ENCODE data around the gene ARHGAP9.
A peak's percentile ranks its signal among the peaks of the same experiment; 100 is the strongest.
"Not testable (repeated sequence)": the region's sequence is repeated elsewhere in the genome, so short reads cannot be mapped to it uniquely, and the experiment has no call there.

The ARHGAP9 gene

DNA sequence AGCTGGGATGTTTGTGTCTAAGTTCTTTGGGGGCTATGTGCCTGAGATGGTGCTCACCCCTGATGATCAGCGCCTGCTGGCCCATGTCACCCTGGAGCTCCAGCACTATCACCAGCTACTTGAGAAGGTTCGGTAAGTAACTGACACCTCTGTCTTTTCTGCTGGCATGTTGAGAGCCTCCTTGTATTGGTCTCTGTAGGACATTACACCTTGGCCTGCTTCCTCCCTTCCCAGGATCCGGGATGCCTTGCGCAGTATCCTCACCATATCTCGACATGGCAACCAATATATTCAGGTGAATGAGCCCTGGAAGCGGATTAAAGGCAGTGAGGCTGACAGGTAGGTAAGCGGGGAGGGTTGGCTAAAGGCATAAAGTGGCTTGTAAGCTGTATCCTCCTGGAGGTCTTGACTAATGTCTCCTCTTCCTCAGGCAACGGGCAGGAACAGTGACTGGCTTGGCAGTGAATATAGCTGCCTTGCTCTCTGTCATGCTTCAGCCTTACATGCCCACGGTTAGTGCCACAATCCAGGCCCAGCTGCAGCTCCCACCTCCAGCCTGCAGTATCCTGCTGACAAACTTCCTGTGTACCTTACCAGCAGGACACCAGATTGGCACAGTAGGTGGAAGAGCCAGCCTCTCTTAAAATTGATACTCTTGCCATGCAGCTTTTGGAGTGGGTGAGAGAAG is 35.2 kb upstream of the ARHGAP9 start:
- no peak for TF ChIP-seq Cebpa-rat (IDR thresholded peaks at IDR 0.05)
- no peaks in the 10 kb centered on the region for H3K27me3 ChIP-seq
- no peak overlapping the region for H3K27ac ChIP-seq
- peak overlapping the region in 2 of 11 experiments; percentile 3 to 15; a peak in 3 of 22 replicates for H3K9ac ChIP-seq
- peaks cover 93 to 99% (median 94%) of the 10 kb centered on the region in 11 experiments for H3K36me3 ChIP-seq
- peaks cover 18 to 51% (median 36%) of the 10 kb centered on the region in 10 experiments for H3K4me1 ChIP-seq
- H4K20me1 ChIP-seq = peaks cover 83 to 100% (median 96%) of the 10 kb centered on the region in 11 experiments
- H3K9me3 ChIP-seq (replicated peaks in 1 of 11) = no peaks in the 10 kb centered on the region
- peak overlapping the region in 1 of 11 experiments; percentile 11; a peak in 2 of 22 replicates for H3K4me2 ChIP-seq
- no peak overlapping the region for H3K4me3 ChIP-seq

GRCh38 chr12:57514246-57514645 is 34.6 kb upstream of the ARHGAP9 start:
- H3K27ac ChIP-seq; H3K4me3 ChIP-seq; H3K9me3 ChIP-seq (replicated peaks in 1 of 11); H3K27me3 ChIP-seq: not testable (repeated sequence)
- H3K4me1 ChIP-seq = peaks cover 16 to 51% (median 38%) of the 10 kb centered on the region in 10 experiments
- H3K4me2 ChIP-seq = peak overlapping the region in 1 of 11 experiments; percentile 11; a peak in 2 of 22 replicates
- peaks cover 77 to 100% (median 89%) of the 10 kb centered on the region in 11 experiments for H4K20me1 ChIP-seq
- peaks cover 99 to 100% (median 100%) of the 10 kb centered on the region in 11 experiments for H3K36me3 ChIP-seq
- peak overlapping the region in 1 of 11 experiments; percentile 3; a peak in 2 of 22 replicates for H3K9ac ChIP-seq

DNA sequence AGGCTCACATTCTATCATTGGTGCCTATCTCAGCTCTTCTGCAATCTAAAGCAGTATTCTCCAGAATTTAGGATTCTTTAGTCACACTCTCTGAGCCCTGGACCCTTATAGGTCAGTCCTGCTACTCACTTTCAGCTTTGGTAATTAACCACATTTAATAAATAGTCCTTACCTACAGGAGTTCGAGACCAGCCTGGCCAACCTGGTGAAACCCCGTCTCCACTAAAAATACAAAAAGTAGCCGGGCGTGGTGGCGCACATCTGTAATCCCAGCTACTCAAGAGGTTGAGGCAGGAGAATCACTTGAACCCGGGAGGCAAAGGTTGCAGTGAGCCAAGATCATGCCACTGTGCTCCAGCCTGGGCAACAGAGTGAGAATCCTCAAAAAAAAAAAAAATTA is 34.0 kb upstream of the ARHGAP9 start:
- Histone ChIP-seq H4K20me1 (peaks cover 71 to 100% (median 84%) of the 10 kb centered on the region in 11 experiments), H3K4me1 (peaks cover 10 to 47% (median 34%) of the 10 kb centered on the region in 10 experiments), H3K36me3 (peaks cover 99 to 100% (median 100%) of the 10 kb centered on the region in 11 experiments)
- not testable (repeated sequence) for H3K27me3 ChIP-seq; H3K27ac ChIP-seq; H3K4me3 ChIP-seq; H3K4me2 ChIP-seq; H3K9me3 ChIP-seq (replicated peaks in 1 of 11); H3K9ac ChIP-seq

DNA sequence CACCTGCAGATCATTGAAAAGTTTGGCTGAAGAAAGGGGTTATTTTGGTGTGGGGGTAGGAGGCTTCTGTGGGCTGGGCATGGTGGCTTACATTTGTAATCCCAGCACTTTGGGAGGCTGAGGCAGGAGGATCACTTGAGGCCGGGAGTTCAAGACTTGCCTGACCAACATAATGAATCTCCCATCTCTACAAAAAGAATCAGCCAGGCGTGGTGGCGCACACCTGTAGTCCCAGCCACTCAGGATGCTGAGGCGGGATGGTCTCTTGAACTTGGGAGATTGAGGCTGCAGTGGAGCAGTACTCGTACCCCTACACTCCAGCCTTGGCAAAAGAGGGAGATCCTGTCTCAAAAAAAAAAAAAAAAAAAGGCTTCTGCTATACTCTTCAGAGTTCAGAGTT is 33.6 kb upstream of the ARHGAP9 start:
- Histone ChIP-seq H3K9ac (peak overlapping the region in 1 of 11 experiments; percentile 31; a peak in 1 of 22 replicates), H3K4me1 (peaks cover 6 to 42% (median 29%) of the 10 kb centered on the region in 10 experiments), H3K27me3 (no peaks in the 10 kb centered on the region), H4K20me1 (peaks cover 67 to 98% (median 80%) of the 10 kb centered on the region in 11 experiments), H3K4me3 (no peak overlapping the region), H3K27ac (no peak overlapping the region), H3K4me2 (no peak overlapping the region), H3K36me3 (peaks cover 96 to 100% (median 98%) of the 10 kb centered on the region in 11 experiments), H3K9me3 (replicated peaks in 1 of 11) (no peaks in the 10 kb centered on the region)
- no peak for TF ChIP-seq Cebpa-rat (IDR thresholded peaks at IDR 0.05)

DNA sequence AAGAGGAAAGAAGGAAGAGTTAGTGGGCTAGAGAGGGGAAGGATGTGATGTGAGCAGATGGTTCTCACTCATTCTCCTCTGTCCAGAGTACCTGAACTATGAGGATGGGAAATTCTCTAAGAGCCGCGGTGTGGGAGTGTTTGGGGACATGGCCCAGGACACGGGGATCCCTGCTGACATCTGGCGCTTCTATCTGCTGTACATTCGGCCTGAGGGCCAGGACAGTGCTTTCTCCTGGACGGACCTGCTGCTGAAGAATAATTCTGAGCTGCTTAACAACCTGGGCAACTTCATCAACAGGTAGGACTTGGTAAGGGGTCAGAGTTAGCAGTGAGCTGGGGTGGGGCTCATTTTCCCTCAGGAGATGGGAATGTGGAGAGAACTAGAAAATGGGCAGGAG is 33.0 kb upstream of the ARHGAP9 start:
- no peak for TF ChIP-seq Cebpa-rat (IDR thresholded peaks at IDR 0.05)
- peaks cover 90 to 99% (median 92%) of the 10 kb centered on the region in 11 experiments for H3K36me3 ChIP-seq
- H3K9ac ChIP-seq = peak overlapping the region in 2 of 11 experiments; percentile 7 to 31; a peak in 1 of 22 replicates
- H3K27ac ChIP-seq = no peak overlapping the region
- no peaks in the 10 kb centered on the region for H3K27me3 ChIP-seq
- no peak overlapping the region for H3K4me3 ChIP-seq
- peaks cover 61 to 92% (median 74%) of the 10 kb centered on the region in 11 experiments for H4K20me1 ChIP-seq
- peaks cover 0 to 36% (median 23%) of the 10 kb centered on the region in 10 experiments; a peak in 18 of 20 replicates for H3K4me1 ChIP-seq
- H3K9me3 ChIP-seq (replicated peaks in 1 of 11) = no peaks in the 10 kb centered on the region
- no peak overlapping the region for H3K4me2 ChIP-seq

GRCh38 chr12:57511588-57512325 is 32.1 kb upstream of the ARHGAP9 start:
- Histone ChIP-seq H3K4me1 (peaks cover 0 to 27% (median 18%) of the 10 kb centered on the region in 10 experiments; a peak in 15 of 20 replicates), H3K36me3 (peaks cover 81 to 90% (median 83%) of the 10 kb centered on the region in 11 experiments), H3K27me3 (no peaks in the 10 kb centered on the region), H3K4me2 (no peak overlapping the region), H3K9me3 (replicated peaks in 1 of 11) (no peaks in the 10 kb centered on the region), H3K4me3 (no peak overlapping the region), H3K9ac (no peak overlapping the region), H3K27ac (no peak overlapping the region), H4K20me1 (peaks cover 52 to 83% (median 65%) of the 10 kb centered on the region in 11 experiments)
- TF ChIP-seq Cebpa-rat (IDR thresholded peaks at IDR 0.05) = no peak

- no peaks in the 10 kb centered on the region for H3K27me3 ChIP-seq
- no peak overlapping the region for H3K9ac ChIP-seq
- peaks cover 0 to 24% (median 16%) of the 10 kb centered on the region in 10 experiments; a peak in 14 of 20 replicates for H3K4me1 ChIP-seq
- peaks cover 80 to 90% (median 83%) of the 10 kb centered on the region in 11 experiments for H3K36me3 ChIP-seq
- no peak overlapping the region for H3K27ac ChIP-seq
- no peak for TF ChIP-seq Cebpa-rat (IDR thresholded peaks at IDR 0.05)
- H3K9me3 ChIP-seq (replicated peaks in 1 of 11) = peaks cover 0 to 5% (median 1%) of the 10 kb centered on the region in 11 experiments; a peak in 7 of 22 replicates
- no peak overlapping the region for H3K4me2 ChIP-seq
- H4K20me1 ChIP-seq = peaks cover 50 to 82% (median 60%) of the 10 kb centered on the region in 11 experiments
- H3K4me3 ChIP-seq = no peak overlapping the region
Measured at GRCh38 chr12:57511161-57511560, 31.5 kb upstream of the ARHGAP9 start.

- H3K4me1 ChIP-seq = peaks cover 0 to 17% (median 5%) of the 10 kb centered on the region in 10 experiments; a peak in 7 of 20 replicates
- H3K27me3 ChIP-seq, H3K4me2 ChIP-seq, H3K9ac ChIP-seq, H3K4me3 ChIP-seq, H3K27ac ChIP-seq: not testable (repeated sequence)
- peaks cover 0 to 11% (median 7%) of the 10 kb centered on the region in 11 experiments; a peak in 7 of 22 replicates for H3K9me3 ChIP-seq (replicated peaks in 1 of 11)
- H3K36me3 ChIP-seq = peaks cover 82 to 90% (median 83%) of the 10 kb centered on the region in 11 experiments
- peaks cover 21 to 76% (median 42%) of the 10 kb centered on the region in 11 experiments; a peak in 19 of 22 replicates for H4K20me1 ChIP-seq
Measured at GRCh38 chr12:57507796-57508195, 28.1 kb upstream of the ARHGAP9 start.

- H3K9ac ChIP-seq, H3K4me2 ChIP-seq, H3K27me3 ChIP-seq, H3K27ac ChIP-seq, H3K4me3 ChIP-seq: not testable (repeated sequence)
- Histone ChIP-seq H3K9me3 (replicated peaks in 1 of 11) (peaks cover 0 to 11% (median 7%) of the 10 kb centered on the region in 11 experiments; a peak in 7 of 22 replicates), H4K20me1 (peaks cover 12 to 73% (median 31%) of the 10 kb centered on the region in 11 experiments; a peak in 17 of 22 replicates), H3K4me1 (peaks cover 0 to 13% (median 5%) of the 10 kb centered on the region in 10 experiments; a peak in 6 of 20 replicates), H3K36me3 (peaks cover 82 to 90% (median 83%) of the 10 kb centered on the region in 11 experiments)
Measured at GRCh38 chr12:57506541-57506940, 26.9 kb upstream of the ARHGAP9 start.

- not testable (repeated sequence) for H3K4me3 ChIP-seq, H3K4me1 ChIP-seq, H3K9ac ChIP-seq, H3K27me3 ChIP-seq, H3K27ac ChIP-seq, H3K4me2 ChIP-seq
- Histone ChIP-seq H3K36me3 (peaks cover 90 to 94% (median 93%) of the 10 kb centered on the region in 11 experiments), H3K9me3 (replicated peaks in 1 of 11) (peaks cover 0 to 11% (median 7%) of the 10 kb centered on the region in 11 experiments; a peak in 7 of 22 replicates), H4K20me1 (peaks cover 0 to 85% (median 23%) of the 10 kb centered on the region in 11 experiments; a peak in 15 of 22 replicates)
Measured at GRCh38 chr12:57502311-57502969, 22.8 kb upstream of the ARHGAP9 start.
